GM18870 (cell line): ENCODE data around the gene BSG.

Source experiments
- ATAC-seq: cut with Tn5 transposase; IDR thresholded peaks from one replicate; pipeline ENCODE4 v1.9.1; 2021; ENCODE audit warnings: moderate library complexity; ENCODE audit not compliant: unreplicated experiment

BSG gene

DNA sequence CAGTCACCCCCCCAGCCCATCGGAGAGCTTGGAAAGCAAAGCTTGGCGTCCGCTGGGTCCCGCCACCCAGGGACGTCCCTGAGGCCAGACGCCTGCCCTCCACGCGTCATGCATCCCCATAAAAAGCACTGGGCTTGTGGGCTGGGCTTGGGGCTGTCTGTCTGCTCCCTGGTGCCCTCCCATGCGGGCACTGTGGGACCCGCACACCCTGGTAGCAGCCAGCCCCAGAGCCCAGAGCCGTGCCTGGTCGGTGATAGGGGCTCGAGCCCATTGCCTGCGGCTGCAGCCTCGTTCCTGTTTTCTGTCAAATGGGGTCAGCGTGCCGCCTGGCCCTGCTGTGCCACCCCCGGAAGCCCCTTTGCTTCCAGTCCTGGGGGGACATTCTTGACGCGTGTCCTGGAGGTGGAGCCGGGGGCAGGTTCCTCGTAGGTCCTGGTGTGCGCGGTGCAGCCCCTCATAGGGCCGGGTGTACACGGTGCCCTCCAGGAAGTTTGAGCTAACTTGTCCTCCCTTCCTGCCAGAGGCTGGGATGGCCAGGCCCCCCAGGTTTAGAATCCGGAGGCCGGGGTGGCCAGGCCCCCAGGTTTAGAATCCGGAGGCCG is 32.9 kb upstream of the BSG start:
- no peak for ATAC-seq

DNA sequence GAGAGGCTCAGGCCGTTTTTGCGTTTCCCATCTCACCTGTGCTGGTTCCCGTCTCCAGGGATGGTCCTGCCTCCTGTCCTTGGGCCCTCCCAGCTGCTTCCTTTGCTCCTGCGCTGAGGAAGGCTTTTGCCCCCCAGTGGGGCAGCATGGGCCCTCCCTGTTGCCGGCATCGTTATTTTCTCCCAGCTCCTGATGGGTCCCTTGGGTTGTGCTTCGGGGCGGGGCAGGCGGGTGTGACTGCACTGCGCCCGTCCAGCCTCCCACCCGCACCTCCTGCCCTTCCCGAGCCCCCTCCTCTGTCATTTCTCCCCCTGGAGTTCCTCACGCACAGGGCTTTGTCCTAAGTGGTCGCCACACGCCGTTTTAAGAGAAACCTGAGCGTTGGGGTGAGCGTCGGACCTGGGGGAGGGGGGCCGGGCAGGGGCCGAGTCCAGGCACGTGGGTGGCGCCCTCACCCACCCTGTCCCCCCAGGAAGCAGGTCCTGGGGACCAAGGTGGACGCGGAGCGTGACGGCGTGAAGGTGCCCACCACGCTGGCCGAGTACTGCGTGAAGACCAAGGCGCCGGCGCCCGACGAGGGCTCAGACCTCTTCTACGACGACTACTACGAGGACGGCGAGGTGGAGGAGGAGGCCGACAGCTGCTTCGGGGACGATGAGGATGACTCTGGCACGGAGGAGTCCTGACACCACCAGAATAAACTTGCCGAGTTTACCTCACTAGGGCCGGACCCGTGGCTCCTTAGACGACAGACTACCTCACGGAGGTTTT is 31.3 kb upstream of the BSG start:
- ATAC-seq, result no peak

DNA sequence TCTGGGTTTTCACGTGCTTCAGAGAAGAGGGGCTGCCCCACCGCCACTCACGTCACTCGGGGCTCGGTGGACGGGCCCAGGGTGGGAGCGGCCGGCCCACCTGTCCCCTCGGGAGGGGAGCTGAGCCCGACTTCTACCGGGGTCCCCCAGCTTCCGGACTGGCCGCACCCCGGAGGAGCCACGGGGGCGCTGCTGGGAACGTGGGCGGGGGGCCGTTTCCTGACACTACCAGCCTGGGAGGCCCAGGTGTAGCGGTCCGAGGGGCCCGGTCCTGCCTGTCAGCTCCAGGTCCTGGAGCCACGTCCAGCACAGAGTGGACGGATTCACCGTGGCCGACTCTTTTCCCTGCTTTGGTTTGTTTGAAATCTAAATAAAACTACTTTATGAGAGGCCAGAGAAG is 30.7 kb upstream of the BSG start:
- ATAC-seq, result no peak

DNA sequence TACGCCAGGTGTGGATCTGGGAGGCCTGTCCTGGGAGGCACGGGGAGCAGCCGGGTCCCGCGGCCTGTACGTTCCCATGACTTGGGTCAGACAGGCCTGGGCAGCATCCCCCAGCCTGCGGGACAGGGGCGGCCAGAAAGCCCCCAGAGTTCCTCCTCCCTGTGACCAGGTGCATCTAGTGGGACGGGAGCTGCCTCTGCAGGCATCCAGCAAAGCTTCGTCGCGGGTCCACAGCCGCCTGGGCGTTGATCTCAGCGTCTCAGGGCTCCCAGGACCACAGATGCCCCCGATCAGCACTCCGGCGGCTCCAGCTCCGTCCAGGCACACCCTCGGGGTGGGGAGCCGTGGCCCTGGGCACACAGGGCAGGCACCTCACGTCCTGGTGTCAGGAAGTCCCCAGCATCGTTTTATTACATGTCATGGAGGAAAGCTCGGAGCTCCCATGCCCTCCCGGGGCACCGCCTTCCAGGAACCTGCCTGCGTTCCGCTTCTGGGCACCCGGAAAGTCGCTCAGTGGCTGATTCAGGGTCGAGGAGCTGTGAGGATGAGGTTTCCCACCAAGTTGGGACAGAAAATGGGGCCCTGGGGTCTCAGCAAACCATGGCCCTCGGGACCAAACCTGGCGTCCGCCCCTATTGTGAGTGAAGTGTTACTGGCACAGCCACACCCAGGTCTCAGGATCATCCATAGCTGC is 30.1 kb upstream of the BSG start:
- no peak for ATAC-seq

GRCh38 chr19:543910-544608 is 28.3 kb upstream of the BSG start, which contains the start of gene GZMM:
GZMM (plus strand) TSS chr19:544053; CDS start chr19:544072, 19 bp downstream.
- ATAC-seq, result no peak

- no peak for ATAC-seq
These were observed 25.3 kb upstream of the BSG start for GRCh38 chr19:547117-547516.

DNA sequence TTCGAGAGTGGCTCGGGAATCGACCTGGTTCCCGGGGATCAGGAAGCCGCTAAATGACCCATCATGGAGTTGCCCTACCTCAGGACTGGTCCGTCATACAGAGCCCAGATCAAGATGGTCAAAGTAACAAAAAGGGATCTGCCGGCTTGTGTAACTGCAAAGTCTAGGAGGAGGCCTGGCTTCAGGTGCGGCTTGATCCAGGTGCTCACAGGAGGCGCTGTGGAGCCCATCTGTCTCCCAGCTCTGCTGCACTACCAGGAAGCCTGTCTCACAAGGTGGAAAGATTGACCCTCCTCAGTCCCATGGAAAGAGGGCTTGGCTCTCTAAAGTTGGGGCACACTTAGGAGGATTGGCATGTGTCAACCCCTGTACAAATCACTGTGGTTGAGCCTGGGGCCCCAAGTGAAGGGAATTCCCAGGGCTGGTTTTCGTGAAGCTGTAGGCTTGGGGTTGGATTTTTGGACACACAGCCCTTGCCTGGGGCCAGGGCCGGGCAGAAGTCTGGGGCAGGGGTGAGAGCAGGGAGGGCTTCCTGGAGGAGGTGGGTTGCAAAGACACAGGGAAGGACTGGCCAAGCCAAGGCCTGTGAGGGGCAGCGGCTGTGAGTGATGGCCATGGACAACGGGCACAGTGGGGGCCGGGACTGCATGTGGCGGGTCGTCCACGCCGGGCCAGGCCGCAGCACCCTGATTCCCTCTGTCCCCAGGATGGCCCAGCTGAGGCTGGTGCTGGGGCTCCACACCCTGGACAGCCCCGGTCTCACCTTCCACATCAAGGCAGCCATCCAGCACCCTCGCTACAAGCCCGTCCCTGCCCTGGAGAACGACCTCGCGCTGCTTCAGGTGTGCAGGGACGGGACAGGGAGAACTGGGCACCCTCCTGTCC is 24.3 kb upstream of the BSG start:
- ATAC-seq, result no peak

DNA sequence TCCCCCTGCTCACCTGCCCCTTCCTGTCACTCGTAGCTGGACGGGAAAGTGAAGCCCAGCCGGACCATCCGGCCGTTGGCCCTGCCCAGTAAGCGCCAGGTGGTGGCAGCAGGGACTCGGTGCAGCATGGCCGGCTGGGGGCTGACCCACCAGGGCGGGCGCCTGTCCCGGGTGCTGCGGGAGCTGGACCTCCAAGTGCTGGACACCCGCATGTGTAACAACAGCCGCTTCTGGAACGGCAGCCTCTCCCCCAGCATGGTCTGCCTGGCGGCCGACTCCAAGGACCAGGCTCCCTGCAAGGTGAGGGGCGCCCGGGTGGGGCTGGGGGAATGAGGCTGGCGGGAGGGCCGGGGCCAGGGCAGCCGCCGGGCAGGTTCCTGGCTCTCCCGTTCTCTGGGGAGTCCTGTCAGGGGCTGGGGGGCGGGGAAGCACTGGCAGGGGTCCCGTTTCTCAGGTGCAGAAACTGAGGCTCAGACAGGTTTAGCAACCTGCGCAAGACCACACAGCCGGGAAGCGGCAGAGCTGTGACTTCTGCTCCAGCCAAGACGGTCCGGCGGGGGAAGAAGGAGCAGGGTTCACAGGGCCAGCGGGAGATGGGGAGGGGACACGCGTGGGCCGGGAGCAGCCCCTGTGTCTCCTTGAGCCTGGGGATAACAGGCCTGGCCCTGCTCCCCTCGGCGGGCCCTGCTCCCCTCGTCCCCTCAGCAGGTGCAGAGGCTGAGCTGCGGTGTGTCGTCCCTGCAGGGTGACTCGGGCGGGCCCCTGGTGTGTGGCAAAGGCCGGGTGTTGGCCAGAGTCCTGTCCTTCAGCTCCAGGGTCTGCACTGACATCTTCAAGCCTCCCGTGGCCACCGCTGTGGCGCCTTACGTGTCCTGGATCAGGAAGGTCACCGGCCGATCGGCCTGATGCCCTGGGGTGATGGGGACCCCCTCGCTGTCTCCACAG is 23.2 kb upstream of the BSG start:
- ATAC-seq, result no peak

GRCh38 chr19:554817-555216 is 17.6 kb upstream of the BSG start:
- ATAC-seq, result no peak

- ATAC-seq, result no peak
These were observed 17.0 kb upstream of the BSG start for GRCh38 chr19:555474-555808.

- no peak for ATAC-seq
These were observed 15.6 kb upstream of the BSG start for GRCh38 chr19:556611-557382.

DNA sequence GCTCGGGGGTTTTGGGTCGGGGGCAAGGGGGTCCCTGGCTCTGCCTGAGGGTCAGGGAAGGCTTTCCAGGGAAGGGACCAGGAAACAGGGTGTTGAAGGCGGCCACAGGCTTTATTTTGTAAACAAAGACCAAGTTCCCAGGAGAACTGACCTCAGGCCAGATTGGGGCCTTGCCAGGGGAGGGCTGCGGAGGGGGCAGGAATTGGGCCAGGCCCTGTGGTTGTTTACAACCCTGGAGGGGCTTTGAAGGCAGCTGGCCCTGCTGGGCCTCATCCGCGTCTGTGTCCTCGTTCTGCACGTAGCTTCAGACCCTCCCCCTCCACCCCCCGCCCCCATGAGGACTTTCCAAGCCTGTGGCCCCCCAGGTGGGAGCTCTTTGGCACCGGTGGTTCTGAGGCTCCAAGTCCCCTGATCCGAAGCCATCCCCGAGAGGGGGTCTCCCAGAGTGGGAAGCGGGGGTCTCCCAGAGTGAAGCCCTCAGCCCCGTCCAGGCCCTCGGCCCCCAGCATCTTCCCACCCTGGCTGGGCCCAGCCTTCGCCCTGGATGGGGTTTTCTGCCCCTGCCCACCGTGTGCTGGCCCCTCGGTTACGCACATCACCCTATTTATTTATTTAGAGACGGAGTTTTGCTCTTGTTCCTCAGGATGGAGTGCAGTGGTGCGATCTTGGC is 13.5 kb upstream of the BSG start:
- ATAC-seq, result no peak

- no peak for ATAC-seq
These were observed 12.3 kb upstream of the BSG start for GRCh38 chr19:560121-560520.

GRCh38 chr19:566403-566802 is 6.0 kb upstream of the BSG start:
- no peak for ATAC-seq

GRCh38 chr19:566844-567243 is 5.6 kb upstream of the BSG start:
- no peak for ATAC-seq

- no peak for ATAC-seq
These were observed 5.0 kb upstream of the BSG start for GRCh38 chr19:567296-567900.

DNA sequence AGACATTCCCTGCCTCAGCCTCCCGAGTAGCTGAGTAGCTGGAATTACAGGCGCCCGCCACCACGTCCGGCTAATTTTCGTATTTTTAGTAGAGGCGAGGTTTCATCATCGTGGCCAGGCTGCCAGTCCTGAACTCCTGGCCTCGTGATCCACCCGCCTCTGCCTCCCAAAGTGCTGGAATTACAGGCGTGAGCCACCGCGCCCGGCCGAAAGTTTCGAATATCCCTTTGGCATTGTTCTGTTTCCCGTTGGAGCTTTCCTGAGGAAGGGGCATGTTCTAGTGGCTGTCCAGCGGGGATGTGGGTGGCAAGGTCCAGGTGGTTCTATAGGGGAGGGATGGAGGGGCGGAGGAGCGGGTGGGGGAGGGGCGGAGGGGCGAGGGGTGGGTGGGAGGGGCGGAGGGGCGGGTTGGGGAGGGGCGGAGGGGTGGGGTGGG is 2.1 kb upstream of the BSG start:
- no peak for ATAC-seq
